ENCODE results near the gene EIF5B. TPM values are rescaled to one million over a fixed set of nuclear protein-coding genes. Genes with fewer than 3 reads are reported as not detected.

The EIF5B gene
- total and polyA plus RNA-seq, 2 of the 4 experiments (the other 2 are of a cell fraction), result 19.7 to 21.8 TPM

- Histone ChIP-seq H3K23ac (ENCODE audit: low read depth, low read length) (no peak overlapping the region), H3K9me3 (ENCODE audit: control insufficient read depth, insufficient read depth, low read length) (no peaks in the 10 kb centered on the region), H3K56ac (ENCODE audit: extremely low read depth, insufficient read depth, low read length) (no peak overlapping the region), H2AK5ac (ENCODE audit: low read depth, low read length) (no peak overlapping the region), H4K5ac (ENCODE audit: low read depth, low read length) (no peak overlapping the region), H3K9me1 (ENCODE audit: insufficient read depth, low read length) (no peaks in the 10 kb centered on the region), H3K4me3 (ENCODE audit: insufficient read depth, low read depth, low read length) (no peak overlapping the region), H2BK20ac (ENCODE audit: low read depth, low read length) (no peak overlapping the region), H3K4me1 (ENCODE audit: control insufficient read depth, insufficient read depth, low read length) (no peaks in the 10 kb centered on the region), H2BK5ac (ENCODE audit: low read depth, low read length, poor library complexity, severe bottlenecking) (no peak overlapping the region), H3K14ac (replicated peaks; ENCODE audit: low read depth, low read length) (no peak overlapping the region), H4K91ac (ENCODE audit: insufficient read depth, low read depth, low read length) (no peak overlapping the region), H3K79me1 (ENCODE audit: low read depth in 1 of 2, low read length in 2 of 2) (peaks cover 11 to 18% of the 10 kb centered on the region in 2 experiments), H3K9ac (ENCODE audit: low read depth, low read length) (no peak overlapping the region), H4K20me1 (ENCODE audit: insufficient read depth, low read length) (no peaks in the 10 kb centered on the region; the same call in 1 of the 2 replicates), H3K27ac (ENCODE audit: insufficient read depth, low read length) (no peak overlapping the region), H3K4ac (ENCODE audit: low read depth, low read length) (no peak overlapping the region), H4K8ac (ENCODE audit: low read depth in 2 of 2, low read length in 2 of 2) (no peak overlapping the region), H3K36me3 (ENCODE audit: control insufficient read depth, insufficient read depth, low read length) (peaks cover 16% of the 10 kb centered on the region), H3K4me2 (ENCODE audit: low read depth, low read length) (no peak overlapping the region), H2BK120ac (ENCODE audit: low read depth, low read length) (no peak overlapping the region), H3K18ac (ENCODE audit: low read depth, low read length) (no peak overlapping the region), H2AK9ac (replicated peaks; ENCODE audit: low read depth, low read length, poor library complexity) (no peak overlapping the region), H2BK15ac (ENCODE audit: low read depth, low read length) (no peak overlapping the region), H3K27me3 (ENCODE audit: control insufficient read depth, insufficient read depth, low read length) (no peaks in the 10 kb centered on the region), H2AFZ (replicated peaks; ENCODE audit: low read length, poor library complexity) (no peak overlapping the region)
- no TSS peak for BruUV-seq (replicated peaks)
- DNase-seq (no peak), ATAC-seq (ENCODE audit: low read depth) (no peak)
- POLR2A ChIA-PET (ENCODE audit: unreplicated experiment), result no interaction called here
- dilution Hi-C loops (cut with HindIII; ENCODE audit: low sequenced_read_pairs, unreplicated experiment), result no loop called here
- TF ChIP-seq RFX5 (IDR thresholded peaks at IDR 0.05; ENCODE audit: low read depth, low read length) (no peak), MXI1 (IDR thresholded peaks at IDR 0.05; ENCODE audit: borderline replicate concordance, low read depth, low read length) (no peak), ELK1 (IDR thresholded peaks at IDR 0.05; ENCODE audit: borderline replicate concordance, low read depth, low read length) (no peak), USF2 (IDR thresholded peaks at IDR 0.05; ENCODE audit: low read depth, low read length) (no peak), NFE2L2 (IDR thresholded peaks at IDR 0.05; ENCODE audit: low read depth, low read length) (no peak), BHLHE40 (IDR thresholded peaks at IDR 0.05; ENCODE audit: low read depth, low read length) (no peak), POLR2A (IDR thresholded peaks at IDR 0.05; ENCODE audit: low read depth, low read length) (no peak), FOS (IDR thresholded peaks at IDR 0.05; ENCODE audit: low read depth, low read length) (no peak), CHD1 (IDR thresholded peaks at IDR 0.05; ENCODE audit: low read depth, low read length) (no peak), CTCF (conservative IDR thresholded peaks at IDR 0.05; ENCODE audit: low read depth, low read length) (no peak), RCOR1 (IDR thresholded peaks at IDR 0.05; ENCODE audit: insufficient replicate concordance, low read length) (no peak), MAFK (IDR thresholded peaks at IDR 0.05; ENCODE audit: low read depth, low read length) (no peak)
- CTCF ChIA-PET, result no interaction called here
- in situ Hi-C loops (cut with MboI; ENCODE audit: low sequenced_read_pairs), result no loop called here
- 91% methylated on average over 5 of the region's 9 CpGs; no CpG with 5 or more reads in 1 of the 2 experiments for WGBS, 2 experiments (ENCODE audit: extremely low coverage in 2 of 2, insufficient read length in 1 of 2)
- intact Hi-C loops (cut with micrococcal nuclease), result no loop called here
Observed at GRCh38 chr2:99317161-99317872, 19.9 kb upstream of the EIF5B start.
